ENCODE data around the gene PLPP4.

Gene PLPP4

DNA sequence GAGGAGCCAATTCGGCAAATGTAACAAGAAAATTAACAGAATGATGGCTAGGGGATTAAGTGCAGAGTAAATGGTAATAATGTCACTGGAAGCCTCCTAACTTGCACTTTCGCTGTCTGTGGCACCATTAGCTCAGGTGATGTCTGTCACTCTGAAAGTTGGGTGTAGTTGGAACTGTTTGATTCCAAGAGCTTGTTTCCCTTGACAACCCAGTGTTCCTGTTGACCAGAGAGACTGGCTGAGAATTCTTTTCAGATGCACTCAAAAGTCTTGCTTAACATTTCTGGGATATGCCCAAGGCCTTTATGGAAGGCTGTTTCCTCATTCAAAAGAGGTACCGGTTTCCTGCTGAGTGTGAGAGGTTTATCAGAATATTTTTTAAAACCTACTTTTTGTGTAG lies 49.6 kb downstream of the PLPP4 start:
- Histone ChIP-seq H3K36me3 (ENCODE audit: control insufficient read depth, insufficient read depth, low read length) (no peaks in the 10 kb centered on the region), H3K9ac (ENCODE audit: low read length) (no peak overlapping the region), H3K4me1 (ENCODE audit: control insufficient read depth, insufficient read depth, low read length) (peaks cover 7% of the 10 kb centered on the region; the same call in 1 of the 2 replicates), H3K27ac (ENCODE audit: low read depth, low read length) (no peak overlapping the region), H3K9me3 (ENCODE audit: control insufficient read depth, insufficient read depth, low read depth, low read length) (no peaks in the 10 kb centered on the region), H3K27me3 (ENCODE audit: control insufficient read depth, insufficient read depth, low read length) (no peaks in the 10 kb centered on the region), H3K4me3 (ENCODE audit: low read depth, low read length) (no peak overlapping the region)

- Histone ChIP-seq H3K4me1 (ENCODE audit: control insufficient read depth, insufficient read depth, low read length) (peaks cover 7% of the 10 kb centered on the region; the same call in 1 of the 2 replicates), H3K27me3 (ENCODE audit: control insufficient read depth, insufficient read depth, low read length) (no peaks in the 10 kb centered on the region), H3K4me3 (ENCODE audit: low read depth, low read length) (no peak overlapping the region), H3K36me3 (ENCODE audit: control insufficient read depth, insufficient read depth, low read length) (no peaks in the 10 kb centered on the region), H3K9ac (ENCODE audit: low read length) (no peak overlapping the region), H3K27ac (ENCODE audit: low read depth, low read length) (no peak overlapping the region), H3K9me3 (ENCODE audit: control insufficient read depth, insufficient read depth, low read depth, low read length) (no peaks in the 10 kb centered on the region)
These were observed 50.1 kb downstream of the PLPP4 start for GRCh38 chr10:120507175-120507574.

DNA sequence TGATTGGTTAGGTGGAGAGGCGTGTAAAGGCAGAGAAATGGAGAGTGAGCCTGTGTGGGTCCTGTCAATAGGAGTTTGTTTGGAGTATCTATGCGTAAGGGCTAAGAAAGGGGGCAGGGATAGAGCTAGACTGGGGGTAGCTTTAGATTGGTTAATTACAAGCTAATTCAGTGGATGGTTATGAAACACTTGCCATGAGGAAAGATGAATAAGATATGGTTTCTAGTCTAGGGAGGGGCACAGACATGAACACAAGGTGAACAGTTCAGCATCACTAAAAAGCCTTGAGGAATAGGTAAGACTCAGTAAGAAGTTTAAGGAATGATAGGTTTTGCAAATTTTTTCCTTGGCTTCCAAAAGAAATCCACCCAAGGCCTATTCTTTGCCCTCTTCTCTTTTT lies 50.6 kb downstream of the PLPP4 start:
- H3K27ac ChIP-seq (ENCODE audit: low read depth, low read length): no peak overlapping the region

GRCh38 chr10:120508393-120508792 lies 51.4 kb downstream of the PLPP4 start:
- Histone ChIP-seq H3K27me3 (ENCODE audit: control insufficient read depth, insufficient read depth, low read length) (peaks cover 5% of the 10 kb centered on the region; the same call in 1 of the 2 replicates), H3K4me1 (ENCODE audit: control insufficient read depth, insufficient read depth, low read length) (peaks cover 7% of the 10 kb centered on the region; the same call in 1 of the 2 replicates), H3K9me3 (ENCODE audit: control insufficient read depth, insufficient read depth, low read depth, low read length) (no peaks in the 10 kb centered on the region), H3K9ac (ENCODE audit: low read length) (no peak overlapping the region), H3K27ac (ENCODE audit: low read depth, low read length) (no peak overlapping the region), H3K36me3 (ENCODE audit: control insufficient read depth, insufficient read depth, low read length) (no peaks in the 10 kb centered on the region), H3K4me3 (ENCODE audit: low read depth, low read length) (no peak overlapping the region)

More for the DNA sequence above, 50.6 kb downstream of the PLPP4 start:
- Histone ChIP-seq H3K9ac (ENCODE audit: low read length) (no peak overlapping the region), H3K27me3 (ENCODE audit: control insufficient read depth, insufficient read depth, low read length) (no peaks in the 10 kb centered on the region), H3K4me3 (ENCODE audit: low read depth, low read length) (no peak overlapping the region), H3K36me3 (ENCODE audit: control insufficient read depth, insufficient read depth, low read length) (no peaks in the 10 kb centered on the region), H3K9me3 (ENCODE audit: control insufficient read depth, insufficient read depth, low read depth, low read length) (no peaks in the 10 kb centered on the region), H3K4me1 (ENCODE audit: control insufficient read depth, insufficient read depth, low read length) (peaks cover 7% of the 10 kb centered on the region; the same call in 1 of the 2 replicates)

DNA sequence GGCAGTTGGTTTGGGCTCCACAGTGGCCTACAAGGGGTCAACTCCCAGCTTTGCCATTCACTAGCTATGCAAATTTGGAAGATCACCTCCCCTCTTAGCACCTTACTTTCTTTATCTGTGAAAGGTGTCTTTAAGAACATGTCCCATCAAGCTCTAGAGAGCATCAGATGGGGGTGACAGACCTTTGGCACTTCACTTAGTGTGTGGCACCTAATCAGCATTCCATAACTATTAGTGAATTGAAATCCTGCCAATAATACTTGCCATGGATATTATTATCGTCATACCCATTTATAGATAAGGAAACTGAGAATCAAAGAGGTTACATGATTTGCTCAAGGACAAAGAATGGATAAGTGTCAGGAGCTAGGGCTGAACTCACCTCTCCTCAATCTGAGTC lies 51.9 kb downstream of the PLPP4 start:
- Histone ChIP-seq H3K27ac (ENCODE audit: low read depth, low read length) (no peak overlapping the region), H3K4me3 (ENCODE audit: low read depth, low read length) (no peak overlapping the region), H3K4me1 (ENCODE audit: control insufficient read depth, insufficient read depth, low read length) (peaks cover 7% of the 10 kb centered on the region; the same call in 1 of the 2 replicates), H3K36me3 (ENCODE audit: control insufficient read depth, insufficient read depth, low read length) (no peaks in the 10 kb centered on the region), H3K9ac (ENCODE audit: low read length) (no peak overlapping the region), H3K9me3 (ENCODE audit: control insufficient read depth, insufficient read depth, low read depth, low read length) (no peaks in the 10 kb centered on the region), H3K27me3 (ENCODE audit: control insufficient read depth, insufficient read depth, low read length) (peaks cover 5% of the 10 kb centered on the region; the same call in 1 of the 2 replicates)

DNA sequence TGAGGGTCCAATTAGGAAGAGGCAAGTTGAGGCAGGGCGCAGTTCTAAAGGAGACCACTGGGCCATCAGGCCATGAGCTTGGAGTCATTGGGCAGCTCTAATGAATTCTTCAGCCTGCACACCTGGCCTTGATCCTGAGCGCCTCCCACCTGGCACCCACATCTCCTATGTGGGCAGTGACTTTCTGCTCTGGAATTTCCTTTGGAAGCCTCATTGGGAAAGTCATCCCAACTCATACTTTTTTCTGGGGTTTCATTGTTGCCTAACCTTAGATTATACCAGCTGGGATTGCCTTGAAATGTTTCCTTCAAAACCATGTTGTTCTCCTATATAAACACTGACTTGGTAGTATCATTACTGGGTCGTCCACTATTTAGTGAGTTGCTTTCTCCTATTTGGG lies 54.1 kb downstream of the PLPP4 start:
- H3K36me3 ChIP-seq (ENCODE audit: control insufficient read depth, insufficient read depth, low read length): no peaks in the 10 kb centered on the region
- no peaks in the 10 kb centered on the region for H3K9me3 ChIP-seq (ENCODE audit: control insufficient read depth, insufficient read depth, low read depth, low read length)
- no peak overlapping the region for H3K9ac ChIP-seq (ENCODE audit: low read length)
- H3K4me3 ChIP-seq (ENCODE audit: low read depth, low read length): no peak overlapping the region
- no peak overlapping the region for H3K27ac ChIP-seq (ENCODE audit: low read depth, low read length)
- H3K4me1 ChIP-seq (ENCODE audit: control insufficient read depth, insufficient read depth, low read length): no peaks in the 10 kb centered on the region; the same call in 1 of the 2 replicates
- H3K27me3 ChIP-seq (ENCODE audit: control insufficient read depth, insufficient read depth, low read length): peaks cover 8% of the 10 kb centered on the region; the same call in 1 of the 2 replicates

GRCh38 chr10:120513307-120513796 lies 56.3 kb downstream of the PLPP4 start:
- H3K4me3 ChIP-seq (ENCODE audit: low read depth, low read length): no peak overlapping the region
- H3K36me3 ChIP-seq (ENCODE audit: control insufficient read depth, insufficient read depth, low read length): no peaks in the 10 kb centered on the region
- H3K9ac ChIP-seq (ENCODE audit: low read length): no peak overlapping the region
- H3K27ac ChIP-seq (ENCODE audit: low read depth, low read length): no peak overlapping the region
- H3K9me3 ChIP-seq (ENCODE audit: control insufficient read depth, insufficient read depth, low read depth, low read length): no peaks in the 10 kb centered on the region
- peaks cover 8% of the 10 kb centered on the region; the same call in 1 of the 2 replicates for H3K27me3 ChIP-seq (ENCODE audit: control insufficient read depth, insufficient read depth, low read length)
- H3K4me1 ChIP-seq (ENCODE audit: control insufficient read depth, insufficient read depth, low read length): no peaks in the 10 kb centered on the region

DNA sequence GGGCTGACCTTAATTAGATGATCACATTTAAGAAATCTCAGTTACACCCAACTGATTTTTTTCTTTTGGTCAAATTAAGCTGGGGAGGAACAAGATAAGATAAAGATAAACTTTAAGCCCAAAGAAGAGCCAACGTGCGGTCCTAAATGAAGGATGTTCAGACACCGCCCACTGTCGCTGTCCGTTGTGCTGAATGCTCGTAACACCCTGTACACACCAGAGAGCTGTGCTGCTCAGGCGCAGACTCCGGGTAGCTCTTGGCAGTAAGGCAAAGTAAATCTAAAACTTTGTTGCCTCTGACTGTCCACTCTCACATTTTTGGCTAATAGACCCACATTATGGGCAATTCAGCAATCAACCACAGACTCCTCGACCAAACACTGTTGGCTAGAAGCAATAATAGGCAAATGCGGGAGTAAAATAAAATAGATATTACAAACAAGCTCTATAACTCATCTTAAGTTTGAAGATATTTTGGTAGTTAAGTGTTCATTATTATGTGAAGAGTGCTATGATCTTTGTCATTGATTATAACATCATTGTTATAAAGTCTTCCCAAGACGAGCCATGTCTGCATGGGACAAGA lies 57.1 kb downstream of the PLPP4 start:
- H3K27ac ChIP-seq (ENCODE audit: low read depth, low read length): no peak overlapping the region

DNA sequence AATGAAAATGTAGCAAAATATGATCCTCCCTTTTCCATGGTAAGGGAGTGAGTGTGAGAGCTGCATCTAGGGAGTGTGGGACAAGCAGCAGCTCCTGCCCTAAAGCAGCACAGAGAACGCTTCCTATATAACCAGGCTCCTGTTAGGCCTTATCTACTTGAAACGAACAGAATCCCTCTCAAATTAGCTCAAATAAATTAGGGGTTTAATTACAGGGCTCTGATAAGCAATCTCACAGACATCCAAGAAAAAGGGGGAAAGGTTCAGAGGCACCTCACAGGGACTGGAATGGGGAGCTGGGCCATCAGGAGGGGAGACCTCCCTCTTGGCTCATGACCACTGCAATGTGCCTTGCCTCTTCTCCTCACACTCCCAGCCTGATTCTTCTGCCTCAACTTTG lies 57.9 kb downstream of the PLPP4 start:
- H3K4me3 ChIP-seq (ENCODE audit: low read depth, low read length): no peak overlapping the region
- no peaks in the 10 kb centered on the region for H3K4me1 ChIP-seq (ENCODE audit: control insufficient read depth, insufficient read depth, low read length)
- H3K27ac ChIP-seq (ENCODE audit: low read depth, low read length): no peak overlapping the region
- H3K36me3 ChIP-seq (ENCODE audit: control insufficient read depth, insufficient read depth, low read length): no peaks in the 10 kb centered on the region
- H3K27me3 ChIP-seq (ENCODE audit: control insufficient read depth, insufficient read depth, low read length): peaks cover 8% of the 10 kb centered on the region; the same call in 1 of the 2 replicates
- no peaks in the 10 kb centered on the region for H3K9me3 ChIP-seq (ENCODE audit: control insufficient read depth, insufficient read depth, low read depth, low read length)
- no peak overlapping the region for H3K9ac ChIP-seq (ENCODE audit: low read length)

More for the DNA sequence above, 57.1 kb downstream of the PLPP4 start:
- H3K4me3 ChIP-seq (ENCODE audit: low read depth, low read length): no peak overlapping the region
- H3K9ac ChIP-seq (ENCODE audit: low read length): no peak overlapping the region
- no peaks in the 10 kb centered on the region for H3K36me3 ChIP-seq (ENCODE audit: control insufficient read depth, insufficient read depth, low read length)
- H3K27me3 ChIP-seq (ENCODE audit: control insufficient read depth, insufficient read depth, low read length): peaks cover 8% of the 10 kb centered on the region; the same call in 1 of the 2 replicates
- H3K9me3 ChIP-seq (ENCODE audit: control insufficient read depth, insufficient read depth, low read depth, low read length): no peaks in the 10 kb centered on the region
- H3K4me1 ChIP-seq (ENCODE audit: control insufficient read depth, insufficient read depth, low read length): no peaks in the 10 kb centered on the region

- no peaks in the 10 kb centered on the region for H3K4me1 ChIP-seq (ENCODE audit: control insufficient read depth, insufficient read depth, low read length)
- H3K36me3 ChIP-seq (ENCODE audit: control insufficient read depth, insufficient read depth, low read length): no peaks in the 10 kb centered on the region
- no peak overlapping the region for H3K27ac ChIP-seq (ENCODE audit: low read depth, low read length)
- H3K9me3 ChIP-seq (ENCODE audit: control insufficient read depth, insufficient read depth, low read depth, low read length): no peaks in the 10 kb centered on the region
- no peak overlapping the region for H3K4me3 ChIP-seq (ENCODE audit: low read depth, low read length)
- no peak overlapping the region for H3K9ac ChIP-seq (ENCODE audit: low read length)
- peaks cover 8% of the 10 kb centered on the region; the same call in 1 of the 2 replicates for H3K27me3 ChIP-seq (ENCODE audit: control insufficient read depth, insufficient read depth, low read length)
These were observed 58.7 kb downstream of the PLPP4 start for GRCh38 chr10:120515741-120516140.

DNA sequence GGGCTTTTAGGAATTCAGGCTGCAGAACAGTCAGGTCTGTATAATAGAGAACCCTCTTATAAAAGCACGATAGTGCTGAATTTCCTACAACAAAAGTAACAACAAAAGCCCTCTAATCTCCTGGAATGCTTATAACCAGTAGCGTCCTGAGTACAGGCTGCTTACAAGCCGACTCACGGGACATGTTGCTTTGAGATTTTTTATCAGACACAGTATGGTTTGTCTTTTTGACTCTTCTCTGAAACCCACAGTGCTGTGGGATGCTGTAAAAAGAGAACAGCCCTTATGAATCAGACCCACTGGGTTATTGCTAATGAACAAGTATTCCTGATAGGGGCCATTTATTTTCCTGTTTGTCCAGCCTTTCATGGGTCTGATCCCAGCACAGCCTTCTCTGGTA lies 59.4 kb downstream of the PLPP4 start:
- no peak overlapping the region for H3K9ac ChIP-seq (ENCODE audit: low read length)
- H3K9me3 ChIP-seq (ENCODE audit: control insufficient read depth, insufficient read depth, low read depth, low read length): no peaks in the 10 kb centered on the region
- peaks cover 8% of the 10 kb centered on the region; the same call in 1 of the 2 replicates for H3K27me3 ChIP-seq (ENCODE audit: control insufficient read depth, insufficient read depth, low read length)
- no peaks in the 10 kb centered on the region for H3K4me1 ChIP-seq (ENCODE audit: control insufficient read depth, insufficient read depth, low read length)
- H3K36me3 ChIP-seq (ENCODE audit: control insufficient read depth, insufficient read depth, low read length): no peaks in the 10 kb centered on the region
- H3K4me3 ChIP-seq (ENCODE audit: low read depth, low read length): no peak overlapping the region
- no peak overlapping the region for H3K27ac ChIP-seq (ENCODE audit: low read depth, low read length)

Data from HUES6 (cell line).